A549 (cell line): ENCODE data around the gene OTOP2. TPM values are rescaled to one million over a fixed set of nuclear protein-coding genes. Genes with fewer than 3 reads are reported as not detected.

Experiments used
- ATAC-seq, 2 experiments: fragments of 200-7000 bp in 1 of 2; fragments of >200 bp in 1 of 2; cut with Nextera tagmentation in 1 of 2; cut with Tn5 transposase in 1 of 2; 3 replicates each; pipeline versions ENCODE4 v1.8.0 to v1.9.1; 2018 to 2020; ENCODE audit warnings: mild to moderate bottlenecking in 1 of 2, moderate library complexity in 1 of 2
- CTCF ChIA-PET: fragments of 300-600 bp; sonication (Branson Sonifier 250); formaldehyde crosslinking; extraction: SDS; loops from one replicate; lab custom pipeline; 2021; ENCODE audit warnings: antibody characterized with exemption, inconsistent platforms; lab: Yijun Ruan, JAX
- POLR2A ChIA-PET: fragments of 350-600 bp; formaldehyde crosslinking; extraction: SDS; loops from one replicate; lab custom pipeline; 2021; ENCODE audit warnings: antibody characterized with exemption, inconsistent platforms; lab: Yijun Ruan, JAX
- DNase-seq, 2 experiments: peaks; one replicate each; pipeline versions ENCODE4 v3.0.0 to v3.0.0-alpha.2; 2011 to 2016; ENCODE audit warnings: low read depth in 1 of 2, low spot score in 1 of 2
- FAIRE-seq: peaks from 2 replicates; lab custom pipeline; 2011; peaks lifted over from hg19 to GRCh38; lab: Jason Lieb, UNC
- H3K27ac ChIP-seq, 2 experiments: fragments of >200 bp; sonication (Bioruptor Twin); formaldehyde crosslinking; 3 replicates each; pipeline ENCODE4 v1.5.1; 2016 to 2017
- H3K4me1 ChIP-seq: fragments of >200 bp; sonication (Bioruptor Twin); formaldehyde crosslinking; 3 replicates; pipeline ENCODE4 v1.6.1; 2016
- H3K4me2 ChIP-seq: fragments of >200 bp; sonication (Bioruptor Twin); formaldehyde crosslinking; 3 replicates; pipeline ENCODE4 v1.6.1; 2016
- H3K4me3 ChIP-seq: fragments of >200 bp; sonication (Bioruptor Twin); formaldehyde crosslinking; 3 replicates; pipeline ENCODE4 v1.5.1; 2016
- H3K9me3 ChIP-seq: fragments of >200 bp; sonication (Bioruptor Twin); formaldehyde crosslinking; 3 replicates; pipeline ENCODE4 v1.6.1; 2016
- BHLHE40 ChIP-seq: IDR thresholded peaks from 2 replicates; pipeline ENCODE4 v1.6.1; 2012; ENCODE audit warnings: low read depth, low read length, inconsistent platforms
- CBX2 ChIP-seq: fragments of 200-600 bp; sonication (generic); IDR thresholded peaks from 2 replicates; pipeline ENCODE4 v1.6.1; 2016; ENCODE audit warnings: low read depth, mild to moderate bottlenecking, borderline replicate concordance
- CBX8 ChIP-seq: fragments of 200-600 bp; sonication (generic); IDR thresholded peaks from 2 replicates; pipeline ENCODE4 v1.6.1; 2016
- CEBPB ChIP-seq, 2 experiments: fragments of >200 bp in 1 of 2; sonication (Bioruptor Twin) in 1 of 2; formaldehyde crosslinking in 1 of 2; IDR thresholded peaks; 2 replicates each; pipeline ENCODE4 v1.6.1; 2012 to 2016
- HDAC2 ChIP-seq: fragments of 200-600 bp; sonication (generic); IDR thresholded peaks from 2 replicates; pipeline ENCODE4 v1.6.1; 2016
- HMGXB4 ChIP-seq: fragments of 250-450 bp; sonication (Bioruptor Pico); IDR thresholded peaks from 2 replicates; pipeline ENCODE4 v1.5.0; 2021; ENCODE audit warnings: mild to moderate bottlenecking, moderate library complexity, borderline replicate concordance
- HOXB5 ChIP-seq: fragments of 250-450 bp; sonication (Bioruptor Pico); IDR thresholded peaks from 2 replicates; pipeline ENCODE4 v1.5.0; 2020; ENCODE audit warnings: mild to moderate bottlenecking, moderate library complexity
- KDM1A ChIP-seq: fragments of 200-600 bp; sonication (generic); IDR thresholded peaks from 2 replicates; pipeline ENCODE4 v1.6.1; 2016; ENCODE audit warnings: low read depth, mild to moderate bottlenecking
- KDM5A ChIP-seq: fragments of 200-600 bp; sonication (generic); IDR thresholded peaks from 2 replicates; pipeline ENCODE4 v1.6.1; 2016; ENCODE audit warnings: antibody characterized with exemption, mild to moderate bottlenecking
- MAZ ChIP-seq: fragments of 150-350 bp; IDR thresholded peaks from 2 replicates; pipeline ENCODE4 v1.6.1; 2014; ENCODE audit warnings: antibody characterized with exemption, low read depth, low read length, borderline replicate concordance
- MYC ChIP-seq: IDR thresholded peaks from 2 replicates; pipeline ENCODE4 v1.6.1; 2012; ENCODE audit warnings: mild to moderate bottlenecking, inconsistent platforms, low read length, improper control_type of control experiment, borderline replicate concordance
- NPAS2 ChIP-seq: fragments of 250-450 bp; sonication (Bioruptor Pico); IDR thresholded peaks from 2 replicates; pipeline ENCODE4 v1.8.0; 2022; ENCODE audit warnings: mild to moderate bottlenecking, moderate library complexity, borderline replicate concordance
- PBX3 ChIP-seq: IDR thresholded peaks from 2 replicates; pipeline ENCODE4 v1.6.1; 2012
- RAD21 ChIP-seq, 2 experiments: fragments of >200 bp in 1 of 2; sonication (Bioruptor Twin) in 1 of 2; formaldehyde crosslinking in 1 of 2; IDR thresholded peaks in 1 of 2; conservative IDR thresholded peaks in 1 of 2; 2 replicates in 1 of 2; 3 replicates in 1 of 2; pipeline ENCODE4 v1.6.1; 2012 to 2018; ENCODE audit warnings: inconsistent platforms in 1 of 2
- RNF2 ChIP-seq: fragments of 200-600 bp; sonication (generic); IDR thresholded peaks from 2 replicates; pipeline ENCODE4 v1.6.1; 2016; ENCODE audit warnings: low read depth, mild to moderate bottlenecking, antibody characterized with exemption, moderate library complexity, borderline replicate concordance
- SMC3 ChIP-seq: fragments of >200 bp; sonication (Bioruptor Twin); formaldehyde crosslinking; IDR thresholded peaks from 3 replicates; pipeline ENCODE4 v1.6.1; 2018; ENCODE audit warnings: inconsistent platforms
- WGBS: methylation state at CpG from one replicate; pipeline ENCODE4 v1.1.6; 2017; ENCODE audit errors: missing lambda C conversion rate; 5-methylcytosine and 5-hydroxymethylcytosine counted together
- polyA plus RNA-seq, 4 experiments: library from polyadenylated mRNA; depleted of rRNA in 3 of 4; stranded (reverse); fragments of >200 nt; fragmentation: RNase III in 1 of 4; extraction: RNeasy Plus Mini Kit Qiagen cat#74134 plus additional on column Dnase treatment in 1 of 4; gene quantifications; 2 replicates in 3 of 4; 3 replicates in 1 of 4; pipeline ENCODE4 v1.2.3, GENCODE V29; 2011 to 2017
- TF ChIP-seq, protein P1 (sequence below): fragments of 450-650 bp; IDR thresholded peaks from 2 replicates; pipeline ENCODE4 v1.6.1; 2014; ENCODE audit warnings: antibody characterized with exemption
- TF ChIP-seq, protein P2 (sequence below): fragments of >200 bp; sonication (Bioruptor Twin); formaldehyde crosslinking; IDR thresholded peaks from 3 replicates; pipeline ENCODE4 v1.5.1; 2016
- TF ChIP-seq, protein P3 (sequence below): IDR thresholded peaks from 2 replicates; pipeline ENCODE4 v1.6.1; 2012
- TF ChIP-seq, protein P4 (sequence below): IDR thresholded peaks from 2 replicates; pipeline ENCODE4 v1.6.1; 2012; ENCODE audit warnings: low read depth, borderline replicate concordance

The OTOP2 gene
- polyA plus RNA-seq, 2 of the 4 experiments (the other 2 are of a cell fraction) = 0.06 TPM; not detected in 1

GRCh38 chr17:74960570-74961342 lies 36.7 kb downstream of the OTOP2 start:
- no peak for FAIRE-seq
- 46% methylated on average over 17 of the region's 19 CpGs for WGBS
- ATAC-seq = peak; percentile 66 to 79

GRCh38 chr17:74961657-74962350 lies 37.7 kb downstream of the OTOP2 start:
- Histone ChIP-seq H3K27ac (0 out of 6 replicates have a peak overlapping the region, but pooled peaks of 1 of the 2 experiments have one; percentile 9), H3K9me3 (no peaks in the 10 kb centered on the region), H3K4me1 (peaks cover 12% of the 10 kb centered on the region), H3K4me2 (no peak overlapping the region), H3K4me3 (no peak overlapping the region)
- ChIA-PET CTCF (interaction anchor here (0.5 to 42.3 kb wide), 59 partner anchors 13 to 310 kb away, joined by 3 to 1448 read pairs (median 5); partner anchors contain the start of genes ATP5PD, CDR2L, FDXR and GGA3), POLR2A (interaction anchor here (0.5 to 2.2 kb wide), 12 partner anchors 11 to 240 kb away, joined by 3 to 30 read pairs (median 4); partner anchors contain the start of genes CDR2L, FDXR, HID1 and MRPL58)
- DNase-seq = peak; percentile 91 to 96
- peak; percentile 58 to 80 for ATAC-seq
- no peak for FAIRE-seq
- whole genome bisulfite sequencing = 45% methylated on average over 22 of the region's 23 CpGs
- TF ChIP-seq PBX3 (no peak), MAZ (no peak), CBX2 (no peak), KDM1A (no peak), KDM5A (no peak), SMC3 (peak; percentile 93), RNF2 (no peak)
- TF ChIP-seq, protein P1, sequence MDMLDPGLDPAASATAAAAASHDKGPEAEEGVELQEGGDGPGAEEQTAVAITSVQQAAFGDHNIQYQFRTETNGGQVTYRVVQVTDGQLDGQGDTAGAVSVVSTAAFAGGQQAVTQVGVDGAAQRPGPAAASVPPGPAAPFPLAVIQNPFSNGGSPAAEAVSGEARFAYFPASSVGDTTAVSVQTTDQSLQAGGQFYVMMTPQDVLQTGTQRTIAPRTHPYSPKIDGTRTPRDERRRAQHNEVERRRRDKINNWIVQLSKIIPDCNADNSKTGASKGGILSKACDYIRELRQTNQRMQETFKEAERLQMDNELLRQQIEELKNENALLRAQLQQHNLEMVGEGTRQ = no peak
- TF ChIP-seq, protein P2, sequence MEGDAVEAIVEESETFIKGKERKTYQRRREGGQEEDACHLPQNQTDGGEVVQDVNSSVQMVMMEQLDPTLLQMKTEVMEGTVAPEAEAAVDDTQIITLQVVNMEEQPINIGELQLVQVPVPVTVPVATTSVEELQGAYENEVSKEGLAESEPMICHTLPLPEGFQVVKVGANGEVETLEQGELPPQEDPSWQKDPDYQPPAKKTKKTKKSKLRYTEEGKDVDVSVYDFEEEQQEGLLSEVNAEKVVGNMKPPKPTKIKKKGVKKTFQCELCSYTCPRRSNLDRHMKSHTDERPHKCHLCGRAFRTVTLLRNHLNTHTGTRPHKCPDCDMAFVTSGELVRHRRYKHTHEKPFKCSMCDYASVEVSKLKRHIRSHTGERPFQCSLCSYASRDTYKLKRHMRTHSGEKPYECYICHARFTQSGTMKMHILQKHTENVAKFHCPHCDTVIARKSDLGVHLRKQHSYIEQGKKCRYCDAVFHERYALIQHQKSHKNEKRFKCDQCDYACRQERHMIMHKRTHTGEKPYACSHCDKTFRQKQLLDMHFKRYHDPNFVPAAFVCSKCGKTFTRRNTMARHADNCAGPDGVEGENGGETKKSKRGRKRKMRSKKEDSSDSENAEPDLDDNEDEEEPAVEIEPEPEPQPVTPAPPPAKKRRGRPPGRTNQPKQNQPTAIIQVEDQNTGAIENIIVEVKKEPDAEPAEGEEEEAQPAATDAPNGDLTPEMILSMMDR = peak; percentile 95

More at GRCh38 chr17:74960570-74961342, 36.7 kb downstream of the OTOP2 start:
- Histone ChIP-seq H3K4me2 (peak overlapping the region; percentile 43; the same call in 2 of the 3 replicates), H3K4me3 (no peak overlapping the region), H3K4me1 (peaks cover 12% of the 10 kb centered on the region), H3K9me3 (no peaks in the 10 kb centered on the region), H3K27ac (0 out of 6 replicates have a peak overlapping the region, but pooled peaks of 1 of the 2 experiments have one; percentile 3)
- CTCF ChIA-PET = interaction anchor here (0.5 to 42.3 kb wide), 51 partner anchors 14 to 781 kb away, joined by 3 to 1448 read pairs (median 6); partner anchors contain the start of genes ATP5PD, CDR2L, FDXR and HID1
- peak; percentile 89 to 94 for DNase-seq
- TF ChIP-seq CBX8 (no peak), HOXB5 (no peak), HMGXB4 (CRISPR knock-in tag) (no peak), RAD21 (conservative IDR thresholded peaks at IDR 0.05 in 1 of 2, IDR thresholded peaks at IDR 0.05 in 1 of 2) (peak; percentile 71 to 78), HDAC2 (no peak), CEBPB (IDR thresholded peaks at IDR 0.05) (no peak), BHLHE40 (peak; percentile 99), MYC (peak; percentile 88), SMC3 (peak; percentile 69), NPAS2 (CRISPR knock-in tag) (peak; percentile 95)
- TF ChIP-seq, protein P3, sequence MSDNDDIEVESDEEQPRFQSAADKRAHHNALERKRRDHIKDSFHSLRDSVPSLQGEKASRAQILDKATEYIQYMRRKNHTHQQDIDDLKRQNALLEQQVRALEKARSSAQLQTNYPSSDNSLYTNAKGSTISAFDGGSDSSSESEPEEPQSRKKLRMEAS = peak; percentile 99
- TF ChIP-seq, protein P4, sequence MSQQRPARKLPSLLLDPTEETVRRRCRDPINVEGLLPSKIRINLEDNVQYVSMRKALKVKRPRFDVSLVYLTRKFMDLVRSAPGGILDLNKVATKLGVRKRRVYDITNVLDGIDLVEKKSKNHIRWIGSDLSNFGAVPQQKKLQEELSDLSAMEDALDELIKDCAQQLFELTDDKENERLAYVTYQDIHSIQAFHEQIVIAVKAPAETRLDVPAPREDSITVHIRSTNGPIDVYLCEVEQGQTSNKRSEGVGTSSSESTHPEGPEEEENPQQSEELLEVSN = peak; percentile 89; the same call in 1 of the 2 replicates
- TF ChIP-seq, protein P1 = peak; percentile 92
- TF ChIP-seq, protein P2 = peak; percentile 78
- POLR2A ChIA-PET = interaction anchor here (0.5 to 2.2 kb wide), 10 partner anchors 12 to 350 kb away, joined by 3 to 30 read pairs (median 4); partner anchors contain the start of genes CDR2L, FDXR, HID1 and MRPL58
